Body of pancreas (tissue), 4 donors: ENCODE measurements around the gene PROX2. TPM values are rescaled to one million over a fixed set of nuclear protein-coding genes. Genes with fewer than 3 reads are reported as not detected.

Source experiments
- ATAC-seq: fragments of 150-250 bp; one replicate; pipeline ENCODE4 v1.9.1; 2016
- DNase-seq, 4 donors: peaks; one replicate each; pipeline ENCODE4 v3.0.0-alpha.2; 2019
- H3K27ac ChIP-seq, 4 donors: fragments of 200-600 bp; sonication (generic); 1 replicate in 3 of 4; 2 replicates in 1 of 4; pipeline versions ENCODE4 v1.5.1 to v1.6.1; 2016 to 2019; ENCODE audit warnings: mild to moderate bottlenecking in 1 of 4, mixed read lengths in 1 of 4, moderate library complexity in 1 of 4
- H3K27me3 ChIP-seq, 2 donors: fragments of 200-600 bp; sonication (generic); one replicate each; pipeline ENCODE4 v1.6.0; 2016; ENCODE audit warnings: mild to moderate bottlenecking in 1 of 2
- H3K36me3 ChIP-seq, 2 donors: fragments of 200-600 bp; sonication (generic); replicated peaks in 1 of 2; 2 replicates each; pipeline ENCODE4 v1.5.1; 2016; ENCODE audit warnings: low read depth in 2 of 2; ENCODE audit not compliant: insufficient read depth in 1 of 2
- H3K4me1 ChIP-seq: fragments of 200-600 bp; sonication (generic); one replicate; pipeline ENCODE4 v1.6.0; 2016
- H3K4me3 ChIP-seq, 2 donors: fragments of 200-600 bp; sonication (generic); 1 replicate in 1 of 2; 2 replicates in 1 of 2; pipeline ENCODE4 v1.5.1; 2016 to 2019
- H3K9me3 ChIP-seq, 3 donors: fragments of 200-600 bp; sonication (generic); 1 replicate in 2 of 3; 2 replicates in 1 of 3; pipeline ENCODE4 v1.5.1; 2016
- POLR2A ChIP-seq, 3 donors: fragments of 450-650 bp; IDR thresholded peaks; one replicate each; pipeline ENCODE4 v1.6.1; 2016; ENCODE audit warnings: antibody characterized with exemption in 3 of 3, mild to moderate bottlenecking in 2 of 3
- WGBS, 2 donors: methylation state at CpG; one replicate each; pipeline ENCODE4 v1.1.5; 2017; 5-methylcytosine and 5-hydroxymethylcytosine counted together
- intact Hi-C: fragments of 100-400 bp; cut with DNase I; formaldehyde crosslinking; loops from one replicate; pipeline ENCODE4 v1.15.1; 2023
- total RNA-seq, 2 donors: library from RNA; depleted of rRNA; stranded (reverse); fragments of >200 nt; gene quantifications; one replicate each; pipeline ENCODE4 v1.1.0, GENCODE V29; 2016
- TF ChIP-seq, protein P1 (sequence below), 7 experiments: fragments of 450-650 bp in 4 of 7; fragments of 200-600 bp in 3 of 7; sonication (generic) in 3 of 7; IDR thresholded peaks; one replicate each; pipeline ENCODE4 v1.5.1; 2016 to 2019; ENCODE audit warnings: antibody characterized with exemption in 7 of 7

PROX2 gene
- total RNA-seq, 2 donors from 2014 or later = 0.52 TPM; not detected in 1

DNA sequence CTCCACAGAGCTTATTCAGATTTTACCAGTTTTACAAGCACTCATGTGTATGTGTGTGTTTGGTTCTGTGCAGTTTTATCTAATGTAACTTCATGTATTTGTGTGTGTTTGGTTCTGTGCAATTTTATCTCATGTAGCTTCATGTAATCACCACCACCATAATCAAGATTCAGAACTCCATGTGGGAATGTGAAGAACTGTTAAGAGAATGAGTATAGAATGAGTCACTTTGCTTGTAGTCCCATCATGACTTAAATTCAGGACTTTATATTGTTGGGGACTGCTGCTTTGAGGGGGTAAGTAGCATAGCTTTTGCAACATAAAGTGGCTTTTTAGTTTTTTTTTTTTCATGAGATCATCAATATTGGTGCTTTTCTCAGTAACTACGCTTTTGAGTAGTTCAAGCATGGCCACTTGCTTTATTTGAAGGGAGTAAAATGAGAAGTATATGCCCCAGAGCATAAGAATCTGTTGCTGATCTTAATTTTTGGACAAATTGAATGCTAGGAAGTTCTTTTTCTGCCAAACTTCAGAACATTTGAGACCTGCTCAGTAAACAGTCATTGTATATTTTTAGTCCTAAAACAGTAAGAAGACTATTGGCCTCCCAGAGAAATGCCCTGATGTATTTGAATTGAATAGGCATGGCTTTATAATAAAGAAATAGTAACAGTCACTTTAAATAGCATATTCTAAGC lies 28.8 kb downstream of the PROX2 start:
- intact Hi-C loops = no loop called here
- ATAC-seq (no peak), DNase-seq (no peak)
- TF ChIP-seq POLR2A (IDR thresholded peaks at IDR 0.05) = no peak
- TF ChIP-seq, protein P1, sequence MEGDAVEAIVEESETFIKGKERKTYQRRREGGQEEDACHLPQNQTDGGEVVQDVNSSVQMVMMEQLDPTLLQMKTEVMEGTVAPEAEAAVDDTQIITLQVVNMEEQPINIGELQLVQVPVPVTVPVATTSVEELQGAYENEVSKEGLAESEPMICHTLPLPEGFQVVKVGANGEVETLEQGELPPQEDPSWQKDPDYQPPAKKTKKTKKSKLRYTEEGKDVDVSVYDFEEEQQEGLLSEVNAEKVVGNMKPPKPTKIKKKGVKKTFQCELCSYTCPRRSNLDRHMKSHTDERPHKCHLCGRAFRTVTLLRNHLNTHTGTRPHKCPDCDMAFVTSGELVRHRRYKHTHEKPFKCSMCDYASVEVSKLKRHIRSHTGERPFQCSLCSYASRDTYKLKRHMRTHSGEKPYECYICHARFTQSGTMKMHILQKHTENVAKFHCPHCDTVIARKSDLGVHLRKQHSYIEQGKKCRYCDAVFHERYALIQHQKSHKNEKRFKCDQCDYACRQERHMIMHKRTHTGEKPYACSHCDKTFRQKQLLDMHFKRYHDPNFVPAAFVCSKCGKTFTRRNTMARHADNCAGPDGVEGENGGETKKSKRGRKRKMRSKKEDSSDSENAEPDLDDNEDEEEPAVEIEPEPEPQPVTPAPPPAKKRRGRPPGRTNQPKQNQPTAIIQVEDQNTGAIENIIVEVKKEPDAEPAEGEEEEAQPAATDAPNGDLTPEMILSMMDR (IDR thresholded peaks at IDR 0.05) = no peak
- no peaks in the 10 kb centered on the region for H3K36me3 ChIP-seq
- no peak overlapping the region for H3K4me3 ChIP-seq
- no peaks in the 10 kb centered on the region for H3K9me3 ChIP-seq
- H3K27ac ChIP-seq = no peak overlapping the region
- no peaks in the 10 kb centered on the region for H3K27me3 ChIP-seq
- WGBS, 2 donors = 89 to 92% methylated on average over 1 of the region's 1 CpG
- H3K4me1 ChIP-seq = no peaks in the 10 kb centered on the region

DNA sequence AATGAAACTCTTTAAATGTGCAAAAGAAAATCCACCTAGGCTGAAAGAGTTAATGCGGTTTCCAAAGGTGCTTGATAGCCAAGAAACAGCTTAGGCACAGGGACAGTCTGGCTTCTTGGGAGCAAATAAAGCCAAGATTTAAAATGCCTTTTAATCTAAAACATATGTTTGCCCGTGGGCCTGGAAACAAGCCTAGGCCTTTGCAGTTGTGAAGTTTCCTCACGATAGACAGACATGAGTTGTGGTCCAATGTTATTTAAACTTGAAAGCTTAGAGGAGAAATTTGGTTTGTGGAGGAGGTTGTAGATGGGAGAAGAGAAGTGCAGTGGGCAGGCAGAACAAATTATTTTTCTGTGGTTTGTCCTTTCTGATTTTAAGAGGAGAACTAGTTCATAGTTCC lies 29.8 kb downstream of the PROX2 start:
- Histone ChIP-seq H3K4me3 (no peak overlapping the region), H3K27me3 (no peaks in the 10 kb centered on the region), H3K36me3 (no peaks in the 10 kb centered on the region), H3K9me3 (no peaks in the 10 kb centered on the region), H3K4me1 (no peaks in the 10 kb centered on the region), H3K27ac (no peak overlapping the region)
- intact Hi-C loops = no loop called here
- DNase-seq (no peak), ATAC-seq (no peak)
- no peak for TF ChIP-seq POLR2A (IDR thresholded peaks at IDR 0.05)
- TF ChIP-seq, protein P1 (IDR thresholded peaks at IDR 0.05) = no peak
- WGBS, 2 donors = 41 to 42% methylated on average over 3 of the region's 3 CpGs

DNA sequence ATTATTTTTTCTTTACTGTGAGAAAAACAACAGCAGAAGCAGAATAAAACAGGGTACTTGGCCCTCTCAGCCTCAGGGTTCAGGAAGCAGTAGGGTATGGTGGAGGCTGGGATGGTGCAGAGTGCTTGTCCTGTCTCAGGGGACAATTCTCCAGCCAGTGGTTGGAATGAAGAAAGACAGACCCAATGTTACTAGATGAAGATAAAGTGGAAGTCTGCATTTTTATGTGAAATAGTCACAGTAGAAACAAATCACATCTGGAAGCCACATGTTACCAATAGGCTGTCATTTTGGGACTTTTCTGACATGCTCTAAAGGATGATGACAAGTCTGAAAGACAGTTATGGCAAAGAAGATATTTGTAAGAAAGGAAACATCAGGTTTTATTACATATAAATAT lies 32.3 kb downstream of the PROX2 start:
- no peaks in the 10 kb centered on the region for H3K36me3 ChIP-seq
- H3K9me3 ChIP-seq = no peaks in the 10 kb centered on the region
- peak in 1 of 4 donors; percentile 15 for DNase-seq
- intact Hi-C loops = no loop called here
- H3K4me1 ChIP-seq = no peaks in the 10 kb centered on the region
- no peak for TF ChIP-seq POLR2A (IDR thresholded peaks at IDR 0.05)
- TF ChIP-seq, protein P1 (IDR thresholded peaks at IDR 0.05) = no peak
- no peaks in the 10 kb centered on the region for H3K27me3 ChIP-seq
- no peak overlapping the region for H3K4me3 ChIP-seq
- H3K27ac ChIP-seq = no peak overlapping the region
- ATAC-seq = no peak

DNA sequence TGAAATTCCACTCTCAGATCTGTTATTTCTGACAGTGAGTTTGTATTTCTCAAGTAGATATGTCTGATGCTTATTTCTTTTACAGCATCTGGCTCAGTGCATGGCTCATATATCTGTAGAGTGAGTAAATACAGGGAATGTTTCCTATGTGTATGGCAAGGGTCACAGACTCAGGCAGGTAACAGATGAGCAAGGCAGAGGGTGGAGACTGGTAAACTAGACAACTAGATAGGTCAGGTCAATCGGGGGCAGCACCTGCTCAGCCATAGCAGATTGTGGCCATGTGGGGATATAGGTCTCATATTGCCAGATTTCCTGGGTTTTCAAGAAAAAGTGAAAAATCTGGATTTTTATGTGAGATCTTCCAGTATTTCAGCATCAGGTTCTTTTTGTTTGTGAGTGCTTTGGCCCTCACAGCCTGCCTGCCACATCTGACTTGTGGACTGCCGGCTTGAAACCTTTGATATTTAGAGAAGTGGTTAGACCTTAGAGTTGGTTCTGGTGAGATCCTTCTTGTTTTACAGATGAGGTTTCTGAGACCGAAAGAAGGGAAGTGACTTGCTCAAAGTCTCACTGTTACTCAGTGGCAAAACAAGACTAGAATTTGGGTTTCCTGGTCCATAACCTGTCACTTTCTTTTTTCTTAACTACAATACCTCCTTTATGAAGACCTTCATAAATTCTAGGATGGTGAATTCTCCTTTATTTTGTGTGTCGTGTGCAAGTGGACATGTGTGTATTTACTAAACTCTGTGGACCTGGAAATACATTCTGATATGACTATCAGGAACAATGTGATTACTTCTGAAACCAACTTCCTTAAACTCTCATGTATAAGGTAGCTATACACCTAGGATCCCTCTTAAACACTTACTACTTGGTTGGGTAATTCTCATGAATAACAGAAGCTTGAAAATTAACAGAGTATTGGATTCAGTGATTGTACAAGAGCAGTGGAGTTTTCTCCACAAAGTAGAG lies 34.4 kb downstream of the PROX2 start:
- no peak overlapping the region for H3K4me3 ChIP-seq
- DNase-seq (no peak), ATAC-seq (no peak)
- H3K27me3 ChIP-seq = no peaks in the 10 kb centered on the region
- WGBS, 2 donors = 76 to 85% methylated on average over 4 of the region's 4 CpGs
- intact Hi-C loops = no loop called here
- H3K9me3 ChIP-seq = no peaks in the 10 kb centered on the region
- no peaks in the 10 kb centered on the region for H3K36me3 ChIP-seq
- no peaks in the 10 kb centered on the region for H3K4me1 ChIP-seq
- no peak for TF ChIP-seq POLR2A (IDR thresholded peaks at IDR 0.05)
- TF ChIP-seq, protein P1 (IDR thresholded peaks at IDR 0.05) = no peak
- H3K27ac ChIP-seq = no peak overlapping the region
